B cell (primary cell): Measurements from ENCODE around the gene ATPAF1. TPM values are rescaled to one million over a fixed set of nuclear protein-coding genes. Genes with fewer than 3 reads are reported as not detected.

Source experiments
- ATAC-seq: fragments of 200-7000 bp; cut with Tn5 transposase; one replicate; pipeline ENCODE4 v1.10.0; 2021; ENCODE audit warnings: low read depth, mild to moderate bottlenecking, moderate number of reproducible peaks, moderate library complexity
- CTCF ChIA-PET: fragments of 350-600 bp; sonication (Branson Sonifier 250); formaldehyde crosslinking; loops from one replicate; lab custom pipeline; 2021; ENCODE audit warnings: antibody characterized with exemption, inconsistent platforms; lab: Charles Lee
- POLR2A ChIA-PET: fragments of 350-600 bp; sonication (Branson Sonifier 250); formaldehyde crosslinking; loops from one replicate; lab custom pipeline; 2021; ENCODE audit warnings: antibody characterized with exemption; lab: Charles Lee
- DNase-seq: peaks from one replicate; pipeline ENCODE4 v3.0.0; 2013
- H2AFZ ChIP-seq: 2 replicates; pipeline ENCODE4 v1.6.1; 2012; ENCODE audit warnings: mild to moderate bottlenecking, low read depth, low read length; ENCODE audit not compliant: insufficient read depth, poor library complexity, severe bottlenecking
- H3K27ac ChIP-seq, 2 donors: 1 replicate in 1 of 2; 2 replicates in 1 of 2; pipeline ENCODE4 v1.5.1; 2012 to 2013; ENCODE audit warnings: low read length in 2 of 2, mild to moderate bottlenecking in 2 of 2, moderate library complexity in 1 of 2
- H3K27me3 ChIP-seq, 4 experiments: fragments of 200-600 bp in 1 of 4; sonication (generic) in 1 of 4; replicated peaks in 1 of 4; 1 replicate in 2 of 4; 2 replicates in 2 of 4; pipeline versions ENCODE4 v1.6.1 to v1.7.0; 2013 to 2016; ENCODE audit warnings: low read length in 3 of 4, mild to moderate bottlenecking in 2 of 4, mixed read lengths in 1 of 4, moderate library complexity in 1 of 4; ENCODE audit not compliant: insufficient read depth in 4 of 4, control insufficient read depth in 3 of 4; ENCODE audit errors: control extremely low read depth in 1 of 4
- H3K36me3 ChIP-seq, 2 experiments: replicated peaks in 1 of 2; 1 replicate in 1 of 2; 2 replicates in 1 of 2; pipeline versions ENCODE4 v1.6.1 to v1.7.1; 2013; ENCODE audit warnings: low read length in 1 of 2; ENCODE audit not compliant: insufficient read depth in 2 of 2, control insufficient read depth in 1 of 2; ENCODE audit errors: control extremely low read depth in 1 of 2, extremely low read depth in 1 of 2
- H3K4me1 ChIP-seq, 2 donors: fragments of 200-600 bp in 1 of 2; sonication (generic) in 1 of 2; 1 replicate in 1 of 2; 2 replicates in 1 of 2; pipeline versions ENCODE4 v1.5.1 to v1.6.1; 2013 to 2017; ENCODE audit warnings: low read length in 2 of 2; ENCODE audit not compliant: control insufficient read depth in 2 of 2, insufficient read depth in 2 of 2
- H3K4me2 ChIP-seq: replicated peaks from 2 replicates; pipeline ENCODE3; 2012; ENCODE audit warnings: mild to moderate bottlenecking, low read depth, low read length; ENCODE audit not compliant: poor library complexity, severe bottlenecking
- H3K4me3 ChIP-seq, 5 experiments: fragments of 200-600 bp in 1 of 5; sonication (generic) in 1 of 5; 1 replicate in 3 of 5; 2 replicates in 2 of 5; pipeline versions ENCODE4 v1.5.1 to v1.7.0; 2011 to 2016; ENCODE audit warnings: low read length in 4 of 5, mild to moderate bottlenecking in 4 of 5, low read depth in 2 of 5, control low read depth in 1 of 5, moderate library complexity in 1 of 5; ENCODE audit not compliant: insufficient read depth in 1 of 5; ENCODE audit errors: control extremely low read depth in 1 of 5, extremely low read depth in 1 of 5
- H3K79me2 ChIP-seq: fragments of 200-600 bp; sonication (generic); one replicate; pipeline ENCODE4 v1.6.0; 2016; ENCODE audit warnings: low read length; ENCODE audit not compliant: control insufficient read depth, insufficient read depth
- H3K9ac ChIP-seq: fragments of 200-600 bp; sonication (generic); 2 replicates; pipeline ENCODE4 v1.6.1; 2017; ENCODE audit warnings: mild to moderate bottlenecking, low read length, moderate library complexity
- H3K9me3 ChIP-seq, 3 donors: one replicate each; pipeline versions ENCODE4 v1.6.1 to v1.7.1; 2013; ENCODE audit warnings: low read length in 2 of 3; ENCODE audit not compliant: control insufficient read depth in 2 of 3, insufficient read depth in 1 of 3; ENCODE audit errors: control extremely low read depth in 1 of 3
- H4K20me1 ChIP-seq: 2 replicates; pipeline ENCODE4 v1.6.0; 2012; ENCODE audit warnings: mild to moderate bottlenecking, low read length; ENCODE audit not compliant: insufficient read depth, control insufficient read depth, poor library complexity, severe bottlenecking
- H3K27ac Mint-ChIP-seq: one replicate; pipeline ENCODE4 v1.8.0; 2021; ENCODE audit warnings: mixed read lengths
- H3K27me3 Mint-ChIP-seq: one replicate; pipeline ENCODE4 v1.8.0; 2021; ENCODE audit warnings: mixed read lengths
- H3K4me1 Mint-ChIP-seq: one replicate; pipeline ENCODE4 v1.8.0; 2021; ENCODE audit warnings: mixed read lengths
- H3K4me3 Mint-ChIP-seq: one replicate; pipeline ENCODE4 v1.8.0; 2021; ENCODE audit warnings: mixed read lengths
- H3K9me3 Mint-ChIP-seq: one replicate; pipeline ENCODE4 v1.8.0; 2022; ENCODE audit warnings: mixed read lengths; ENCODE audit not compliant: insufficient read depth
- CTCF ChIP-seq: fragments of 200-600 bp; IDR thresholded peaks from one replicate; pipeline ENCODE4 v1.8.0; 2022; ENCODE audit warnings: antibody characterized with exemption, mild to moderate bottlenecking
- EZH2 ChIP-seq: IDR thresholded peaks from 2 replicates; pipeline ENCODE4 v1.6.1; 2012; ENCODE audit warnings: borderline replicate concordance, low read depth, mild to moderate bottlenecking, moderate library complexity, low read length; ENCODE audit not compliant: insufficient read depth, poor library complexity, severe bottlenecking
- WGBS: methylation state at CpG from one replicate; pipeline ENCODE4 v1.1.5; 2013; ENCODE audit warnings: missing lambda C conversion rate; ENCODE audit not compliant: insufficient coverage; 5-methylcytosine and 5-hydroxymethylcytosine counted together
- intact Hi-C: fragments of 100-400 bp; cut with micrococcal nuclease; formaldehyde crosslinking; loops from one replicate; pipeline ENCODE4 v1.10.0; 2022
- polyA plus RNA-seq: library from polyadenylated mRNA; depleted of rRNA; stranded (reverse); fragments of >200 nt; gene quantifications from 2 replicates; pipeline ENCODE4 v1.2.3, GENCODE V29; 2012
- total RNA-seq, 2 donors: library from RNA; stranded (reverse); fragments of 120-200 nt in 1 of 2; gene quantifications; 1 replicate in 1 of 2; 2 replicates in 1 of 2; pipeline versions ENCODE4 v1.2.3 to v1.2.4, GENCODE V29; 2013 to 2022

ATPAF1 gene
- total and polyA plus RNA-seq, 2 donors (not counting 1 experiment from before 2014, with no cell fraction given), result 18.3 to 22.0 TPM

- no peak overlapping the region for H3K9ac ChIP-seq
- no peak overlapping the region for H2AFZ ChIP-seq
- H3K79me2 ChIP-seq, result peaks cover 17% of the 10 kb centered on the region
- H3K4me1 ChIP-seq, result peaks cover 12 to 15% of the 10 kb centered on the region in 2 donors
- peak overlapping the region; percentile 52 for H3K27ac Mint-ChIP-seq
- H3K4me3 ChIP-seq, result no peak overlapping the region
- TF ChIP-seq CTCF (no peak), EZH2 (no peak)
- no peak for ATAC-seq
- no peaks in the 10 kb centered on the region for H3K9me3 ChIP-seq
- intact Hi-C loops, result no loop called here
- peak overlapping the region; percentile 50 for H3K4me3 Mint-ChIP-seq
- ChIA-PET CTCF (interaction anchor here (3.5 kb wide), 1 partner anchor 10 kb away, joined by 40 read pairs; the partner anchor contains the start of gene MOB3C), POLR2A (interaction anchor here (1.3 kb wide), 1 partner anchor 10 kb away, joined by 4 read pairs; the partner anchor contains the start of gene MOB3C)
- peaks cover 32% of the 10 kb centered on the region for H3K4me1 Mint-ChIP-seq
- H3K4me2 ChIP-seq, result no peak overlapping the region
- no peaks in the 10 kb centered on the region for H3K27me3 ChIP-seq
- no peaks in the 10 kb centered on the region for H3K27me3 Mint-ChIP-seq
- WGBS, result 100% methylated on average over 1 of the region's 2 CpGs
- DNase-seq, result no peak
- H3K9me3 Mint-ChIP-seq, result no peaks in the 10 kb centered on the region
- H4K20me1 ChIP-seq, result peaks cover 8% of the 10 kb centered on the region
- H3K36me3 ChIP-seq, result peaks cover 6 to 25% of the 10 kb centered on the region in 2 experiments
- H3K27ac ChIP-seq, result no peak overlapping the region
These were observed 61.8 kb downstream of the ATPAF1 start for GRCh38 chr1:46606255-46606965.

- no peaks in the 10 kb centered on the region for H3K9me3 Mint-ChIP-seq
- POLR2A ChIA-PET, result interaction anchor here (2.7 kb wide), 1 partner anchor 11 kb away, joined by 27 read pairs; the partner anchor contains the start of gene MOB3C
- Histone ChIP-seq H3K27ac (no peak overlapping the region), H3K36me3 (peaks cover 6 to 21% of the 10 kb centered on the region in 2 experiments), H4K20me1 (no peaks in the 10 kb centered on the region), H3K9ac (no peak overlapping the region), H3K9me3 (no peaks in the 10 kb centered on the region), H2AFZ (no peak overlapping the region), H3K4me2 (no peak overlapping the region), H3K4me1 (peaks cover 12 to 15% of the 10 kb centered on the region in 2 donors), H3K4me3 (no peak overlapping the region), H3K27me3 (no peaks in the 10 kb centered on the region), H3K79me2 (peaks cover 17% of the 10 kb centered on the region)
- intact Hi-C loops, result no loop called here
- peak overlapping the region; percentile 96 for H3K4me3 Mint-ChIP-seq
- no peak for ATAC-seq
- WGBS, result 46% methylated on average over 2 of the region's 2 CpGs
- CTCF ChIA-PET, result interaction anchor here (1.0 to 3.5 kb wide), 2 partner anchors 9 to 11 kb away, joined by 3 to 40 read pairs; partner anchors contain the start of gene MOB3C
- no peak for TF ChIP-seq EZH2
- TF ChIP-seq CTCF, result no peak
- no peaks in the 10 kb centered on the region for H3K27me3 Mint-ChIP-seq
- peak overlapping the region; percentile 6 for H3K27ac Mint-ChIP-seq
- peaks cover 27% of the 10 kb centered on the region for H3K4me1 Mint-ChIP-seq
- no peak for DNase-seq
These were observed 62.9 kb downstream of the ATPAF1 start for GRCh38 chr1:46605232-46605631.
